ENCODE data around the gene CUX1.
"Not testable (repeated sequence)": the region's sequence is repeated elsewhere in the genome, so short reads cannot be mapped to it uniquely, and the experiment has no call there.

The CUX1 gene

DNA sequence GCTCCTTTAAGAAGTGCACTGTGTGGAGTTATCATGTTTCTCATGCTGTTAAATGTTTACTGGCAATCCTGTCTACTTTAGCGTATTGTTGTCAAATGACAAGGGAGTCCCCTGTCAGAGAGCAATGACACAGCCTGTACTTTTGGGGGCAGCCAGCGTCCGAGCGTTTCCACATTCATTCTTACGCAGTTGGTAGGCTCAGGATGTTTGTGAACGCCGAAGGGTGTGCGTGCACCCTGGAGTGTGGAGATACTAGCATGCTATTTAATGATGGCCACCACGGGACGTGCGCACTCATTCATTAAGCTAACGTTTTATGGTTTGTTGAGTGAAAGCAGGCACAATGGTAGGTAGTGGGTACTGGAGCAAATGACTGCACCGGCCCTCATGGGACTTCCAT lies 48.0 kb downstream of the CUX1 start:
- DNase-seq (ENCODE audit: insufficient read length, low spot score) (no peak), FAIRE-seq (peak; percentile 16)
- TF ChIP-seq POLR2A (IDR thresholded peaks at IDR 0.05; ENCODE audit: low read depth, low read length) (no peak), SPI1 (IDR thresholded peaks at IDR 0.05; ENCODE audit: low read depth, low read length) (no peak), PAX5 (IDR thresholded peaks at IDR 0.05; ENCODE audit: insufficient read depth, low read length, severe bottlenecking) (no peak), POU2F2 (IDR thresholded peaks at IDR 0.05; ENCODE audit: low read depth, low read length) (no peak), POLR2AphosphoS5 (IDR thresholded peaks at IDR 0.05; ENCODE audit: low read depth, low read length) (no peak), TAF1 (IDR thresholded peaks at IDR 0.05; ENCODE audit: low read depth, low read length) (no peak)

DNA sequence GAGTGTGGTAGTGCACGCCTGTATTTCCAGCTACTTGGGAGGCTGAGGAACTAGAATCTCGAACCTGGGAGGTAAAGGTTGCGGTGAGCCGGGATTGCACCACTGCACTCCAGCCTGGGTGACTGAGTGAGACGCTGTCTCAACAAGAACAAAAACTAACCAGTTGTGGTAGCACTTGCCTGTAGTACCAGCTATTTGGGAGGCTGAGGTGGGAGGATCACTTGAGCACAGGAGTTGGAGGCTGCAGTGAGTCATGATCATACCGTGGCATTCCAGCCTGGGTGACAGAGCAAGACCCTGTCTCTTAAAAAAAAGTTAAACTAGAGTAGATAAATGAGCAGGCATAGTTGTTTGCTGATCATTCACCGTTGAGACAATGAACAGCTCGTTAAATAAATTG lies 48.9 kb downstream of the CUX1 start:
- no peak for DNase-seq (ENCODE audit: insufficient read length, low spot score)
- no peak for FAIRE-seq

DNA sequence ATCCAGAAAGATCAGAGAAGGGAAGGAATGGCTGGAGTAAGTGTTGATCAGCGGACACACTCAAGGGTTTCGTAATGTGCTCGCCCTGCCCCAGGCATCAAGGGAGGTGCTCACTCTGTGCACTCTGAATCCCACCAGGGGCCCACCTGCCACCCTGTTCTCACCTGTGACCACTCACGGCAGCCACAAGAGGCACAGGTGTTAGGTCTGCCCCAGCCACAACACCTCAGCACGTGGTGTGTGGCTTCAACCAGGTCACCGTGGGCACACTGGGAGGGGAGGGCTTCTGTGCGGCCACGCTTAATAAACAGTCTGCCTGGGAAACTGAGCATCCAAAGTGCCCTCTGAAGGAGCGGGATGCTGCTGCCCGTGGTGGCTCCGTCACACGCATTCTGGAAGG lies 49.8 kb downstream of the CUX1 start:
- FAIRE-seq (no peak), DNase-seq (ENCODE audit: insufficient read length, low spot score) (no peak)
- TF ChIP-seq POLR2AphosphoS5 (IDR thresholded peaks at IDR 0.05; ENCODE audit: low read depth, low read length) (no peak), SPI1 (IDR thresholded peaks at IDR 0.05; ENCODE audit: low read depth, low read length) (no peak), POU2F2 (IDR thresholded peaks at IDR 0.05; ENCODE audit: low read depth, low read length) (no peak), PAX5 (IDR thresholded peaks at IDR 0.05; ENCODE audit: insufficient read depth, low read length, severe bottlenecking) (no peak), TAF1 (IDR thresholded peaks at IDR 0.05; ENCODE audit: low read depth, low read length) (no peak), POLR2A (IDR thresholded peaks at IDR 0.05; ENCODE audit: low read depth, low read length) (no peak)

More for the DNA sequence above, 48.9 kb downstream of the CUX1 start:
- TF ChIP-seq TAF1 (IDR thresholded peaks at IDR 0.05; ENCODE audit: low read depth, low read length) (no peak), POLR2AphosphoS5 (IDR thresholded peaks at IDR 0.05; ENCODE audit: low read depth, low read length) (no peak), SPI1 (IDR thresholded peaks at IDR 0.05; ENCODE audit: low read depth, low read length) (no peak), POU2F2 (IDR thresholded peaks at IDR 0.05; ENCODE audit: low read depth, low read length) (no peak), PAX5 (IDR thresholded peaks at IDR 0.05; ENCODE audit: insufficient read depth, low read length, severe bottlenecking) (no peak), POLR2A (IDR thresholded peaks at IDR 0.05; ENCODE audit: low read depth, low read length) (no peak)

DNA sequence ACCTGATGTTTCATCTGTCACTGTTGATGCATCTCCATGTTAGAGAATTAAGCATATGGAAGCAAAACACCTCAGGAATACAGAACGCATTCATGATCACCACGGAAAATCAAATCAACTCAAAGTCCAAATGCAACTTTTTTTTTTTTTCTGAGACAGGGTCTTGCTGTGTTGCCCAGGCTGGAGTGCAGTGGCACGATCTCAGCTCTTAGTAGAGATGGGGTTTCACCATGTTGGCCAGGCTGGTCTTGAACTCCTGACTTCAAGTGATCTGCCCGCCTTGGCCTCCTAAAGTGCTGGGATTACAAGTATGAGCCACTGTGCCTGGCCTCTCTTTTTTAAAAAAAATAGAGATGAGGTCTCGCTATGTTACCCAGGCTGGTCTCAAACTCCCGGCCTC lies 50.3 kb downstream of the CUX1 start:
- FAIRE-seq; DNase-seq (ENCODE audit: insufficient read length, low spot score): not testable (repeated sequence)

DNA sequence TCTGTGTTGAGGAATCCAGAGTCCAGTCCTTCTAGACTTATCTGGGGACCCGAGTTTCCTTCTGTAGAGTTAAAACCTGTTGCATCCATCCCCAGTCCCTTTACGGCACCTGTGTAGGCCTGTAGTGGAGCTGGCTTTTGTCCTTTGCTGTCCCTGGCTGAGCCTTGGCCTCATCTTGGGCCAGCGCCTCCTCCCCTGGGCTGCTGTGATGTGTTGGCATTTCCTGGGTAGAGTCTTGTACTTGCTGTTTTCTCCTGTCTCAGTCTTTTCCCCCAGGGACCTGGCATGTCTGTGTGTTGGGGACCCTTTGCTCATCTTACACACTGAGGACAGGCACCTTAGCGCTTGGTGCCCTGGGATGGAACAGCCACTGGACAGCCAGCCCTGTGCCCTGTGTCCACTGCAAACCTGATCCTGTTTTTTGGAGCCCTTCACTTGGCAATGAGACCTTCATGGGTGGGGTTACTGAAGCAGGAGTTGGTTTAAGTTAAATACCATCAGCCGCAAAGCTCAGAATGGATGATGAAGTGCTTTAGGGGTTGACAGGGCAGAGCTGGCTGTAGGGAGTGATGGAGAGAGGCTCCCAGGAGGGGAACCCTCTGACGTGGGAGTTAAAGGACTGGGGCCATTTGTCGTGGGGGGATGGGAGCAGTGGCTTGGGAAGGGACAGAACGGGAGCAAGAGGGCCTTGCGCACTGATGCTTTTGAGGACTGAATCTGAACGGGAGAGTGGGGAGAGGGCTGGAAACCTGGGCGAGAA lies 50.9 kb downstream of the CUX1 start:
- TF ChIP-seq POU2F2 (IDR thresholded peaks at IDR 0.05; ENCODE audit: low read depth, low read length) (no peak), POLR2AphosphoS5 (IDR thresholded peaks at IDR 0.05; ENCODE audit: low read depth, low read length) (no peak), TAF1 (IDR thresholded peaks at IDR 0.05; ENCODE audit: low read depth, low read length) (no peak), POLR2A (IDR thresholded peaks at IDR 0.05; ENCODE audit: low read depth, low read length) (no peak), SPI1 (IDR thresholded peaks at IDR 0.05; ENCODE audit: low read depth, low read length) (no peak)
- DNase-seq (ENCODE audit: insufficient read length, low spot score) (no peak), FAIRE-seq (no peak)

DNA sequence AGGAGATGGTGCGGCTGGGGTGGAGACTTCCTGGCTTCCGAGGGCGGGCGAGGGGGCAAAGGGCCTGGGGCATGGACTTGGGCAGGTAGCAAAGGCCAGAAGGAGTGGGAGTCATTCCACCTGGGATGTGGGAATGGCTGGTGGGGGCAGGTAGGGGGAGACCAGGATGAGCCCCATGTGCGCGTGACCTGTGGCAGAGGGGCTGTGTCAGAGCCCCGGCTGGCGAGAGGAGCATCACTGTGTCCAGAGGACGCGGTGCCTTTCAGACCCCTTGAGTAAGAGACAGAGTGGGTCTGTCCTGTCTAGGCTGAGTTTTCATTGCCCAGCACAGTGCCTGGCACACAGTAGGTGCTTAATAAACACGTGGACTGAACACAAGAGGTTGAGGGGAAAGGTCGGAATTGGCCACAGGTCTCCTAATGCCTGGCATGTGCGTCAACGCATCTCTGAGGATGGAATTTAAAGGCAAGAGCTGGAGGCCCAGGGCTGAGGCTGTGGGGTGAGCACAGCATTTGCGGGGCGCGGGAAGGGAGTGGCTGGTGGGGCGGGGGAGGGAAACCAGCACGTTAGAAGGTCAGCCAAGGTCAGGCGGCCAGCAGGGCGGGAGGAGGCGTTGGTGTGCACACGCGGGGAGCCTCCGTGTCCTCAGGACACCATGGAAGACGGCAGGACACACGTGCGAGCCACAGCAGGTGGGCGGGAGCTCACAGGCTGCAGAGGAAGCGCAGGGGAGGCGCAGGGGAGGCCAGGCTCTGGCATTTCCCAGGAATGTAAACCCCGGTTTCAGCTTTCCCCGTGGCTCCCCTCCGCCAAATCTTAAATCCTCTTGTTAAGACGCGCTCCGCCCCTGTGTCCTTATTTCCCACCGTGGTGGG lies 51.8 kb downstream of the CUX1 start:
- DNase-seq (ENCODE audit: insufficient read length, low spot score) (no peak), FAIRE-seq (no peak)
- TF ChIP-seq POLR2A (IDR thresholded peaks at IDR 0.05; ENCODE audit: low read depth, low read length) (no peak), TAF1 (IDR thresholded peaks at IDR 0.05; ENCODE audit: low read depth, low read length) (no peak), SPI1 (IDR thresholded peaks at IDR 0.05; ENCODE audit: low read depth, low read length) (no peak), POU2F2 (IDR thresholded peaks at IDR 0.05; ENCODE audit: low read depth, low read length) (no peak), PAX5 (IDR thresholded peaks at IDR 0.05; ENCODE audit: insufficient read depth, low read length, severe bottlenecking) (no peak), POLR2AphosphoS5 (IDR thresholded peaks at IDR 0.05; ENCODE audit: low read depth, low read length) (no peak)

DNA sequence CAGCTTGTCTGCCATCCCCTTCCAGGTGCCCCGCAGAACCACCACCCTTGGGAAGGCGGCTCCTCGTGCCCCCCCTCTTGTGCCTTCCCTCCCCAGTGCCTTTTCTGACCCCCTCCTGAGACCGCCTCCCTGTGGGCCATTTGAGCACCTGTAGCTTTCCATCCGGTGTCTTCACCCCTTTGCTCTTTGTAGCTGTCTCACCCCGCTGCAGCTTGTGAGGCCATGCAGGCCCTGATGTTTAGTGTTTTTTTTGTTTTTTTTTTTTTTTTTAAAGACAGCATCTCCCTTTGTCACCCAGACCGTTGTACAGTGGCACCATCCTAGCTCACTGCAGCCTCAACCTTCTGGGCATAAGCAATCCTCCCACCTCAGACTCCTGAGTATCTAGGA lies 52.5 kb downstream of the CUX1 start:
- DNase-seq (ENCODE audit: insufficient read length, low spot score) (no peak), FAIRE-seq (no peak)
- TF ChIP-seq POLR2AphosphoS5 (IDR thresholded peaks at IDR 0.05; ENCODE audit: low read depth, low read length) = no peak
- TF ChIP-seq TAF1 (IDR thresholded peaks at IDR 0.05; ENCODE audit: low read depth, low read length) = no peak
- TF ChIP-seq SPI1 (IDR thresholded peaks at IDR 0.05; ENCODE audit: low read depth, low read length) = no peak
- no peak for TF ChIP-seq PAX5 (IDR thresholded peaks at IDR 0.05; ENCODE audit: insufficient read depth, low read length, severe bottlenecking)

DNA sequence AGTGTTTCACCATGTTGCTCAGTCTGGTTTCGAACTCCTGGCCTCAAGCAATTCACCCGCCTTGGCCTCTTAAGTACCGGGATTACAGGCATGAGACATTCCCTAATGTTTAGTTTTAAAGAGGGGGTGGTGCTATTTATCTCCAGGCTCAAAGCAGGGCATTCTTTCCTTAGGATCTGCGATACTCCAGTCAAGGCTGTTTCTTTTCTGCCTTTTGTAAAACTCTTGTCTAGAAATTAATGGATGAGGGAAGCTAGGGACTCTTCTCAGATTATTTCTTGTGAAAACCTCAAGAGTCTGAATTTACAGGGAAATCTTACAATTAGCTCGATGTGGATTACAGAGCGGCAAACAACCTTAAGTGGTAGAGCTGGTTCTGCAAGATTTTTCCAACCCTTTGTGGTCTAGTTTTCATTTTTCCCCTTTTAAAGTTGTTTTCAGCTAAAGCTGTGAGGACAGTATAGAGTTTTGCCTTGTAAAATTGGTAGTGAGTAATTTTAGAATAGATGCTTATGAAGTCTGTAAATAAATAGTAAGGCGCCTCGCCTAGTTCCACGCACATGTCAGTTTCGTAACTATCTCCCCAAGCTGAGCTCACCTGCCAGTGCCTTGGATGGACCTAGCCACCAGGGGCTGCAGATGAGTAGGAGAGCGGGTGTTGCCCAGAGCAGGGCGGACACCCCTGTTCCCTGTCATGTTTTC lies 53.1 kb downstream of the CUX1 start:
- no peak for TF ChIP-seq POLR2A (IDR thresholded peaks at IDR 0.05; ENCODE audit: low read depth, low read length)
- no peak for TF ChIP-seq POU2F2 (IDR thresholded peaks at IDR 0.05; ENCODE audit: low read depth, low read length)
- no peak for TF ChIP-seq SPI1 (IDR thresholded peaks at IDR 0.05; ENCODE audit: low read depth, low read length)
- no peak for TF ChIP-seq PAX5 (IDR thresholded peaks at IDR 0.05; ENCODE audit: insufficient read depth, low read length, severe bottlenecking)
- no peak for TF ChIP-seq POLR2AphosphoS5 (IDR thresholded peaks at IDR 0.05; ENCODE audit: low read depth, low read length)
- TF ChIP-seq TAF1 (IDR thresholded peaks at IDR 0.05; ENCODE audit: low read depth, low read length) = no peak
- peak; percentile 87 for FAIRE-seq
- DNase-seq (ENCODE audit: insufficient read length, low spot score) = no peak

DNA sequence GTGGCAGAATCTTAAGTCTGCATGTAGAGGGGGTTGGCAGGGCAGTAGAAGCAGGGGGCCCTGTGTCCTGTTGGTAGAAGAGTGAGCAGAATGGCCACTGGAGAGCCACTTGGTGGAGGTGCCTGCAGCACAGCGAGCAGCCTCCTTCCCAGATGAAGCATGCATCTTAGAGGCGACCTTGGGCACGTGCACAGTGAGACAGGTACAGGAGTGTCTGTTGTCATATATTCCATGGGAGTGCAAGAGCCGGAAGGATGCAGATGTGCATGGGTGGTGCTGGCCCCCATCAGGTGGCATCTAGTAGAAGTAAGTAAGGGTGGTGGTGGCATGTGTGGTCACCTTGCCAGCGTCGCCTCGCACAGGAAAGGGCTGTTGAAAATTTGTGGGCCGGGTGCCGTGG lies 53.9 kb downstream of the CUX1 start:
- FAIRE-seq (no peak), DNase-seq (ENCODE audit: insufficient read length, low spot score) (no peak)
- TF ChIP-seq POLR2A (IDR thresholded peaks at IDR 0.05; ENCODE audit: low read depth, low read length) = no peak
- no peak for TF ChIP-seq SPI1 (IDR thresholded peaks at IDR 0.05; ENCODE audit: low read depth, low read length)
- no peak for TF ChIP-seq TAF1 (IDR thresholded peaks at IDR 0.05; ENCODE audit: low read depth, low read length)
- TF ChIP-seq POU2F2 (IDR thresholded peaks at IDR 0.05; ENCODE audit: low read depth, low read length) = no peak
- no peak for TF ChIP-seq POLR2AphosphoS5 (IDR thresholded peaks at IDR 0.05; ENCODE audit: low read depth, low read length)
- no peak for TF ChIP-seq PAX5 (IDR thresholded peaks at IDR 0.05; ENCODE audit: insufficient read depth, low read length, severe bottlenecking)

Data from GM12891 (cell line).